HG02870 (cell line): ENCODE measurements around the gene CYP26A1.
A peak's percentile ranks its signal among the peaks of the same experiment; 100 is the strongest.

Source experiments
- ATAC-seq: cut with Tn5 transposase; IDR thresholded peaks from one replicate; pipeline ENCODE4 v1.9.1; 2021; ENCODE audit warnings: mild to moderate bottlenecking, moderate library complexity; ENCODE audit not compliant: unreplicated experiment

CYP26A1 gene

GRCh38 chr10:93110472-93111146 lies 36.9 kb downstream of the CYP26A1 start:
- peak; percentile 53 for ATAC-seq

- no peak for ATAC-seq
Observed at GRCh38 chr10:93113042-93113441, 39.3 kb downstream of the CYP26A1 start.

- ATAC-seq: peak; percentile 40
Observed at GRCh38 chr10:93115661-93116383, 42.1 kb downstream of the CYP26A1 start.

GRCh38 chr10:93121311-93121710 lies 47.6 kb downstream of the CYP26A1 start:
- no peak for ATAC-seq

- ATAC-seq: no peak
Observed at GRCh38 chr10:93123766-93124165, 50.1 kb downstream of the CYP26A1 start.

- peak; percentile 75 for ATAC-seq
Observed at GRCh38 chr10:93124580-93125318, 51.1 kb downstream of the CYP26A1 start.

GRCh38 chr10:93125966-93126365 lies 52.3 kb downstream of the CYP26A1 start:
- ATAC-seq: no peak

- ATAC-seq: no peak
Observed at GRCh38 chr10:93126483-93127052, 52.9 kb downstream of the CYP26A1 start.
